HPDE6-E6E7 (cell line): Measurements from ENCODE around the gene MCFD2.
"Not testable (repeated sequence)": the region's sequence is repeated elsewhere in the genome, so short reads cannot be mapped to it uniquely, and the experiment has no call there.

Experiments
- DNase-seq: peaks from one replicate; pipeline ENCODE4 v3.0.0; 2011; ENCODE audit warnings: missing footprints; ENCODE audit errors: extremely low spot score

Gene MCFD2

DNA sequence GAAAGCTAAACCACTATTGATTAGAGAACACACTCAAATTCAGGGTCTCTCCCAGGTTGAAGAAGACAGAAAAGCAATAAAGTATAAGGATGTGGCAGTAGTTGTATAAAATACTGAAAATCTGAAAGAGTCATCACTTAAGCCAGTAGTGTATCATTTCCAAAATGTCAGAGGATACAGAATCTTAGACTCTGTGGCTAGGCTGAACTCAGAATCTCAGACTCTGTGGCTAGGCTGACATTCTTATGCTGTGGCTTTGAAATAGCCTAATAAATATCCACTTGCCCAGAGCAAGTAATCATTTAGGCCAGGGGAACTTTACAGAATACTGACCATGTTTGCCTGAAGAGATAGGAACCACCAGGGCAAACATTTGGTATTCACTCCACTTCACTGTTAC, 13.1 kb downstream of the MCFD2 start:
- DNase-seq = no peak

DNA sequence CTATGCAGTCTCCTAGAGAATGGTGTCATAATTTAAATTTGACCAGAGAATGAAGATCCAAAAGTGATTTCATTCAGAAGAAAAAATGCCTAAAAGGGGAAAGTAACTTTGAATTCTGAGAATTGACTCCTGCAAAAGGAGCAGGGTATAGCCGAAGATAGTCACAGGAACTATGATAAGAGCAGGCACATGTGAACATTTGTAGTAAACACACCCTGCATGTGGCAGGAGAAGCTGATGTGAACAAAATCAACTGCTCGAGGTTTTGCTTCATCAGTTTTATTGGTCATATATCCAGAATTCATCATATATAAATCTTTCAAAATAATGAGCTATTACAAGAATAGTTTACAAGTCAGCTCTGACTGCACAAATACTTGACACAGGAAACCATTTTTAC, 14.0 kb downstream of the MCFD2 start:
- DNase-seq = no peak

DNA sequence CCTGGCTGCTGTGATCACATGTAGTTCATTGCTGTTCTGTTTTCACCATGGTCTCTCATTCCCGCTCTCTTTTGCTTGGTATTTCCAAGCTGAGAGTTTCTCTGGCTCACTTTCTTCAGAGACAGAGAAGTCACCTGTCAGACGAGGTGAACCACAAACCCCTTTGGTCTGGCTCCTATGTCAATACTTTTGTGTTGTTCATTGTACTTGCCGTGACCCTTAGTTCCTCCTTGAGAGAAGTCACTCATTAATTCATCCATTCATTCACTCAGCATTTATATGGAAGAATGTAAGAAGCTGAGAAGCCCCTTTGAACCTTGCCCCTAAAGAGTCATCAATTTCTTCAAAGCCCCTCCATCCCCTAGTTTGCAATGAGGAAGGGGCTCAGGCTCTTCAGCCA, 15.2 kb downstream of the MCFD2 start:
- no peak for DNase-seq

DNA sequence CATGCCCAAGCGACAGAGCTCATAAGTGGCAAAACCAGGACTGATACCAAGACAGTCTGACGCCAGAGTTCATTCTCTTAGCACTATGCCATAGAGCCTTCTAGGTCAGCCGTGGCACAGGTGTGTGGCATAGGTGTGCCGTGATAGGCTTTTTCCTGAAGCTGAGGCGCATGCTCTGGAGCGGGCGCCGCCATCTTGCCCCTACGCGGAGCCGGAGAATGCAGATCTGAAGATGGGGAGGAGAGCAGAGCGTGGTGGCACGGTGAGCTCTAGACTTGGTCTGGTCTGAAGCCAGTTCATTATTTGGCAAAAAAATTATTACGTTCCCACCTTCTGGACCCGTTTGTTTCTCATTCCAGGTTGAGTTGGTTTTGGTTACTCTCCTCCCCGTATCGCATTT, 16.6 kb downstream of the MCFD2 start:
- DNase-seq = no peak

DNA sequence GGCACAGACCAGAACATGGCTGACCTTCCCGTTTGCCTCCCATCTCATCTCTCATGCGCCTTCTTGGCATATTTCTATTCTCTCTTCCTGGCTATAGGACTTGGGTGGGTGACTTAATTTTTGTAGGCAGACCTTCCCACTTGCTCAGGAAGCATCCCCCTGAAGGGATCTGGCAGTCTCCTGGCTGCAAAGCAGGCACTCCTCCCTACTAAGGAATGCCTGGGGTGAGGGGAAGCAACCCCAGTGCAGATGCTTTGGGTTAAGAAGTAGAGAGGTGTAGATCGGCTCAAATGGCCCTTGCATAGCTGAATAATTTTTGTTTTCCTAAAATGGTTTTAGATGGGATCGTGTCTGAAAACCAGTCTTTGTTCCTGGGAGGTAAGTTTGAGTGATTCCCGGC, 17.6 kb downstream of the MCFD2 start:
- DNase-seq = no peak

- no peak for DNase-seq
Measured at GRCh38 chr2:46893269-46893939, 22.2 kb downstream of the MCFD2 start.

GRCh38 chr2:46891956-46892553, 23.6 kb downstream of the MCFD2 start:
- DNase-seq = no peak

DNA sequence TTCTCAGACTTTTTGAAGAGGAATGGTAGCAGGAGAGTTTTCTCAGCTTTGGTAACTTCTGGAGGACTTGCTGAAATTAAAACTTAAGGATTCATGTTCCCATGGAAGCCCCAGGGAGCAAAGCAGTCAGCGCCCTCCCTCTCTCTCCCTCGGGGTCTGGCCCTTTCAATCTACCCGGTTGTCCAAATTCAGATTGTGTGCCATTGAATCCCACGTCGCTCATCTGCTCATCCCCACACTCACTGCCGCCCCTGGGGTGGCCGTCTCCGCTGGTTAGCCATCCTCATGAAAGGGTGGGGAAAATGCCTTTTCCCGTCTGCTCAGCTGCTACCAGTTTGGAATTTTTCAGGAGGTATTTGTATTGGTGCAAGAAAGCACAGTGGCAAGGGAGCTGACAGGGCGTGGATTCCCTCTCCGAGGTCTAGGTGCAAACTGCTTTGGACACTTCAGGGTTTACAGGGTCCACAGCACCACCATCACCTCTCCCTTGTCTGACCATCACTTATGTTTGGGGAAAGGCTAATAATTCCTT, 27.1 kb downstream of the MCFD2 start:
- DNase-seq = no peak

- no peak for DNase-seq
Measured at GRCh38 chr2:46887028-46887885, 28.3 kb downstream of the MCFD2 start.

- no peak for DNase-seq
Measured at GRCh38 chr2:46886268-46887027, 29.2 kb downstream of the MCFD2 start.

DNA sequence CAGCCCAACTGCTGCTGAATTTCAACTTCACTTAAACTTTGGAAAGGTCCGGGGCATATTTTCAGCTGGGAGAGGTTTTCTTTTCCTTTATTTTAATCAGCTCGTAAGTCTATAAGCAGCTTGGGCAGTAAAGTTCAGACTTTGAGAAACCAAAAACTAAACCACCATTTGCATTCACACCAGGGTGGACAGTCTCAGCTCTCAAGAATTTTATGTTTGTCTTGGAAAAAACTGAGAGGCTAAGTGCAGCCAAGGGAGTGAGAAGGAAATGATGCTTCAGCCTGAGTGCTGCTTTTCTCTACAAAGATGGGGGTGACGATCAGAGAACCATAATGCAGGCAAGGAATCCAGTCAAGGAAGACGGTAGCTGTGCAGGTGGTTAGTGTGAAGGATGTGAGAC, 30.2 kb downstream of the MCFD2 start:
- DNase-seq = no peak

- DNase-seq = no peak
Measured at GRCh38 chr2:46879511-46879910, 36.1 kb downstream of the MCFD2 start.

GRCh38 chr2:46878886-46879285, 36.7 kb downstream of the MCFD2 start:
- no peak for DNase-seq

- no peak for DNase-seq
Measured at GRCh38 chr2:46878240-46878877, 37.2 kb downstream of the MCFD2 start.

DNA sequence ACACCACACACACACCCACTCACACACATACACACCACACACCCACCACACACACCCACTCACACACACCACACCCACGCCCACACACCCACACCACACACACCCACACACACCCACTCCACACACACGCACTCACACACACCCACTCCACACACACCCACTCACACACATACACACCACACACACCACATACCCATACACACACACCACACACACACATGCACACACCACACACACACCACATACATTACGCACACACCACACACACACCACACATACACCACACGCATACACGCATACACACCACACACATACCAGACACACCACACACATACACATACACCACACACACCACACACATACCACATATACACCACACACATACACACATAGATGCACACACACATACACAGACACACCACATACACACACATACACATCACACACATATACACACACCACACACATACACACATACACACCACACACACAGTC, 37.9 kb downstream of the MCFD2 start:
- no peak for DNase-seq

- peak; percentile 57 for DNase-seq
Measured at GRCh38 chr2:46876741-46877384, 38.7 kb downstream of the MCFD2 start.

- DNase-seq = not testable (repeated sequence)
Measured at GRCh38 chr2:46875962-46876689, 39.5 kb downstream of the MCFD2 start.

DNA sequence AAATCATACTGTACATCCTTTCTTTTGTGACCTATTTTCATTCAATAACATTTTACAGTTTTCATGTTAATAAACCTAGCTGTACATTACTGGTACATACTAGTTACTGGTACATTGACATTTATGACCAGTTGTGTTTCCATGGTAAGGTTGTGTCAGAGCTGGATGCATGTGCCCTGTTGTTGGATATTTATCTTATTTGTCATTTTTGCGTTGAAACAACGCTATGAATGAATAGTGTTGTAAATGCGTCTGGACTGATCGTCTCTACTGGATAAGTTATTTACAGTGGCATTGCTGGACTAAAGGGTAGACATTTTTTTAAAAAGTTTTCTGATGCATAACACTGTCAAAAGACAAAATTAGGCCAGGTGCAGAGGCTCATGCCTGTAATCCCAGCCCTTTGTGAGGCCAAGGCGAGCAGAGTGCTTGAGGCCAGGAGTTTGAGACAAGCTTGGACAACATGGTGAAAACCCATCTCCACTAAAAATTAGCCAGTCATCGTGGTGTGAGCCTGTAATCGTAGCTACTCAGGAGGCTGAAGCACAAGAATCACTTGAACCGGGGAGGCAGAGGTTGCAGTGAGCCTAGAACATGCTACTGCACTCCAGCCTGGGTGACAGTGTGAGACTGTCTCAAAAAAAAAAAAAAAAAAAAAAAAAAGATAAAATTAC, 40.2 kb downstream of the MCFD2 start:
- no peak for DNase-seq

DNA sequence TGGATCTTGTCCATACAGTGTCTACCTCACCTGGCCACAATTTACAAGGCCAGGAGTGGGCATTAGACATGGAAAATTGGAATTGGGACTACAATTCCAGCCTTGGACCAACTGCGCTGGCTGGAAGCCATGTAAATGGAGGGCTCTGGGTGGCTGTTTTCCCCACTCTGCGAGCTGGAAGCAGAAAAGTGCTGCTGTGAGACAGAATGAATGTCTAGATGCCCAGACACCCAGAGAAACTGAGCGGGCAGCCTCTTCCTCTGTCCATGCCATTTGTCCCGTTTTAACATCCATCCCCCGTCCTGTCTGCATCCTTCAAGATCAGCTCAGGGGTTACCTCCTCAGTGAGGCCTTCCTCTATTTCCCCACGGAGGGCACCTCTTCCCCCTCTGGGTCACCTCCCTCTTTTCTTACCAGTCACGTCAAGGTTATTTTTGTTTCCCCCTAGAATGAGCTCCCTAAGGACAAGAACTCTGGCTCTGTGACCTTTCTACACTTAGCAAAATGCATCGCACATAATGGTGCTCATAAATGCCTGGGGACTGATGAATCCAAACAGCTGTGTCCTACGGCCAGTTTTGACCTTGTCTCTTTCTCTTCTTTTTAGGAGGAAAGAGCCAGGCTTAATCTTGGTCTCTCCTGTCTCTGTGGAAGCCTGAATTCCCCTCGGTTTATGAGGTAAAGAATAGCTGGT, 41.2 kb downstream of the MCFD2 start:
- no peak for DNase-seq
